GM21528 (cell line): ENCODE data around the gene ACTR6.
A peak's percentile ranks its signal among the peaks of the same experiment; 100 is the strongest.
"Not testable (repeated sequence)": the region's sequence is repeated elsewhere in the genome, so short reads cannot be mapped to it uniquely, and the experiment has no call there.

Source experiments
- ATAC-seq: cut with Tn5 transposase; IDR thresholded peaks from one replicate; pipeline ENCODE4 v1.9.1; 2021; ENCODE audit warnings: mild to moderate bottlenecking, moderate library complexity; ENCODE audit not compliant: unreplicated experiment, low FRiP score

The ACTR6 gene

DNA sequence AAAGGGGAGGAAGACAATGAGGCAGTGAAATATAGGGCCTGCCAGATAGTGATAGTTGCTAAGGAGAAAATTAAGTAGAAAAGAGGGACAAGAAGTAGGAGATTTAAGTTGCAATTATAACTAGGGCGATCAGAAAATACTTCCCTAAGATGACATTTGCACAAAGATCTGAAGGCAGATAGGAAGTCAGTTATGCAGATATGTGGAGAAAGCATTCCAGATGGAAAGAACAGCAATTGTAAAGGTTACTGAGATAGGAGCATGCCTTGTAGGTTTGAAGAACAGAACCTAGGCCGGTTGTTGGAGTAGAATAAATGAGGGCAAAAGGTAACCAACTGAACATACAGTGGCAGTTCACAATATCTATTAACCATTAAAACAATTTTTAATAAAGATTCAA lies 21.4 kb upstream of the ACTR6 start:
- ATAC-seq = no peak

DNA sequence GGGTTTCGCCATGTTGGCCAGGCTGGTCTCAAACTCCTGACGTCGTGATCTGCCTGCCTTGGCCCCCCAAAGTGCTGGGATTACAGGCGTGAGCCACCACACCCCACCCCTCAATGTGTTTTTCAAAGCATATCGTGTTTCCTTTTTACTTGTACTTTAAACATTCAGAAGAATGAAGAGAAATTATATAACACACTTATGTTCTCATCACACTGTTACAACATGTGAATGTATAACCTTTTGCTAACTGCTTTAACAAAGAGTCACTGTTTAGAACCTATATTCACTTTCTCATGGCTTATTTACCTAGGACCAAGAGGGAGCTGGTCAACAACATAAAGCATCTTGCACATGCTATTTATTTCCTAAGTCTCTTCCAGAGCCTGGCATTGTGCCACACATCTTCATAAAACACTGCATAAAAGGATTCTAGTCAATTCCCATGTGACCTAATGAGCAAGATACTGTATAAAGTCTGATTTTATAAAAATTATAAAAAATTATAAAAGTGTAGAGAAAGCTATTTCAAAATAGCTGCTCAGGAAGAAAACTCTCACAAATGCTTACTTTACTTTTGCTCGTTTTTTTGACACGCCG lies 16.0 kb upstream of the ACTR6 start:
- ATAC-seq = no peak

DNA sequence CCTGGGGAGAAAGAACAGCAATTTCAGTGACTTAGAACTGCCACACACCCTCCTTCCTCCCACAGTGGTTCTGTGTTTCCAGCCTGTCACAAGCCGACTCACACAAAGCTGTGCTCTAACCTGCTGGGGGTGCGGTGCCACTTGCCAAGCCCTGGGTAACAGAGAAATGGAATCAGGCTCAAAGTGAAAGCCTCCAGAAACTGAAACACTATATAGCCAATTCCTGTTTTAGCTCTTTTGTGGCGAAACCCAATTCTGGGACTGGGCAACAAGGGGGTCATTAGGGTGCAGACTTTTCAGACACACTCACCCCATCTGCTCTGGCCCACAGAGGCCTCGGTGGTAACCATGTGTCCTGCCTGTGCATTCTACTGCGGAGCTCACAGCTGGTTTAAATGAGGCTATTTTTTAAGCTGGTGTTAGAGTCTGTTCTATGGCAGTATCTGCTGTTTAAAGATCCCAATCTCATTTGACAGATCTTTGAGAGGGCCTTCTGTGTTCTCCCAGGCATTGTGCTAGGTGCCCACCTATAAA lies 15.2 kb upstream of the ACTR6 start:
- ATAC-seq = peak; percentile 60

DNA sequence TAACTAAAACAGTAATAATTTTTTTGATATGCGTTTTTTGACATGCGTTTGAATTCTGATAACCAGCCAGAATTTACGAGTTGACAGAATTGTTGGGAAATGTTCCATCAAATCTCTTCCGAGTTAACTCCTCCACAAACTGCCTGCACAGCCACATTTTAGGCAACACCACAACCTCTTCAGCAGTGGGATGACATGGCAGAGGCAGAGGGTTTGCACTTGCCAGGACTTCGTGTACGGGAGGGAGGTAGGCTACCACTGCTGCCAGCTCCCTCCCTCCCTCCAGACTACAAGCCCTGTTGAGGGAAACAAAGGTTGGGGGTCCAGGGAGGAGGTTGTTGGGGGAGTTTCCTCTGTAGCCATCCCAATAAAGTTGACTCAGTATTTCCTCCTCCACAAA lies 14.5 kb upstream of the ACTR6 start:
- no peak for ATAC-seq

DNA sequence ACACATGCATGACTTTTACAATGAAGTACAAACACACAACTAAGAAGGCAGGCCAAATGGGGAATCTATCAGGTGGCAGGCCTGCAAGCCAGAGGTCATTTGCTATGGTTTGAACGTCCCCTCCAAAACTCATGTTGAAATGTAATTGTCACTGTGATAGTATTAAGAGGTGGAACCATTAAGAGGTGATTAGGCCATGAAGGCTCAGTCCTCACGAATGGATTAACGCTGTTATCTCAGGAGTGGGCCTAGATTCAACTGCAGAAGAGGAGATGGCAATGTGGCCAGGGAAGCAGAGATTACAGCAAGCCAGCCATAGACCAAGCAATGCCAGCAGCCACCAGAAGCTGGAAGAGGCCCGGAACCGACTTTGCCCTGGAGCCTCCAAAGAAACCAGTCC lies 13.5 kb upstream of the ACTR6 start:
- ATAC-seq = no peak

DNA sequence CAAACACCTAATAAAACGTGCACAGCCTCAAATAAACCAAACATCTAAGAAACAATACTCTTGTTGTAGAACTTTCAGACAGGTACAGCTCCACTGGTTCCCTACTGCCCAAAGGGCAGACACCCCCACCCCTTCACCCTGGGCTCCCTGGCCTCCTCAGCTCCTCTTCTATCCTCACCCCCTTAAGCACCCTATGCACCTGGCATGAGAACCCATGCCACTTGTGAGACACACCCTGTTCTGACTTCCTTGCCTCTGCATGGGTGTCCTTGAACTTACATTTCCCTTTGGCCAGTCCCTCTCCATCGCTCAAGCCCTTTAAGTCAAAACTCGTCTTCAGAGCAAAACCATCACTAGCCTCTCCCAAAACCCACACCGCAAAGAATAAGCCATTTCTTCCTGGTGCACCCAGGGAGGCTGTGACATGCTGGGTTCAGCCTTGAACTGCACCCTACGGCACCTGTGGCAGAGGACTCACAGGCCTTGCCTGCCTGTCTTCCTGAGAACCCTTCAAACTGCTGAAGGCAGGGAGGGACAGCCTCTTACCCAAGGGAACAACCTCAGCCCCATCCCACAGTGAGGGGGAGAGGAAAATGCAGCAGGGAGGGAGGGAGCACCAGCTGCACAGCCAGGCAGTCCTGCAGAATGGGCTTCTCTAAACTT lies 12.6 kb upstream of the ACTR6 start:
- ATAC-seq = no peak

DNA sequence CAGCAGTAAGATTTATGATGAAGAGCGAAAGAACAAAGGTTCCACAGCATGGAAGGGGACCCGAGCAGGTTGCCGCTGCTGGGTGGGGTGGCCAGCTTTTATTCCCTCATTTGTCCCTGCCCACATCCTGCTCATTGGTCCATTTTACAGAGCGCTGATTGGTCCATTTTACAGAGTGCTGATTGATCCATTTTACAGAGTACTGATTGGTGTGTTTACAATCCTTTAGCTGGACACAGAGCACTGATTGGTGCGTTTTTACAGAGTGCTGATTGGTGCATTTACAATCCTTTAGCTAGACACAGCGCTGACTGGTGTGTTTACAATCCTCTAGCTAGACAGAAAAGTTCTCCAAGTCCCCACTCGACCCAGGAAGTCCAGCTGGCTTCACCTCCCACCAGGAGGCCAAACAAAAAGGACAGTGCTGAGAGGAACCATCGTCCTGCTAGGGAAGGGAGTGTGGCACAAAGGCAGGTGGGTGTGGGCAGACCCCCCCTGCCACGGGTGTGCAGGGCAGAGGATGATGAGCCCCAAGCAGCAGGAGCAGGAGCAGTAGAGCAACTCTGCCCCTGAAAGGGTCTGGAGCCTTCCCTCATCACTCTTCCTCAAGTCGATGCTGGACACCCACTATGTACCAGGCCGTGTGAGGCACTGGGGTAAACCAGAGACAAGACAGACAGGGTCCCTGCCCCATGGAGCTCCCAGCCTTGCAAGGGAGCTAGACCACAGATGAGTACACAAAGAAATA lies 11.6 kb upstream of the ACTR6 start:
- not testable (repeated sequence) for ATAC-seq

DNA sequence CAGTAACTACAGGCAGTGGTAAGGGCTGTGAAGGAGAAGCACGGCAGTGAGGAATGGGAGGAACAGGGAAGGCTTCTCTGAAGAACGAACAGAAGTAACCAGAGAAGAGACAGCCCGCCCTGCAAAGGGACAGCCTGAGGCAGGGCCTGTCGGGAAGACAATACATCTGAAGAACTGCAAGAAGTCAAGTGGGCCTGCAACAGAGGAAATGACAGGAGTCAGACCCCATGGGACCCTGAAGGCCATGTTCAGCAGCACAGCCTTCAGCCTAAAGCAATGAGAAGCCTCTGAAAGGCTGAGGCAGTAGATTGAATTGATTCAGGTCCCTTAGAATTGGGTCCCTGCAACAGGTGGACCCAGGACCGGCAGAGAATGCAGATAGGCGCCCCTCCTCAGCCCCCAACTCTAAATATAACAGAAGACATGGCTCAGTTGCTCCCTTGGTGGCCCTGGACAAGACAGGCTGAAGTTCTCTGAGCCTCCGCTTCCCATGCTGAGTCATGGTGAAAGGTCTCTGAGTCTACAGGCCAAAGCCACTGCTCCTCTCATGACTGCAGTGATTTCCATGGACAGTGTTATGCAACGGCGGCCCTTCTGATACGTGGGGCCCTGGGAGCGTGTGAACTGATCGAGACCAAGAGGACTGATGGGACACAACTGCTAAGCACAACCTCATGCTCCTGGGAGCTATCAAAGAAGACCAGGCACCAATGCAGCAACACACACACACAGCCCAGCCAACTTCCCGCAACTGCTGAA lies 10.8 kb upstream of the ACTR6 start:
- no peak for ATAC-seq

DNA sequence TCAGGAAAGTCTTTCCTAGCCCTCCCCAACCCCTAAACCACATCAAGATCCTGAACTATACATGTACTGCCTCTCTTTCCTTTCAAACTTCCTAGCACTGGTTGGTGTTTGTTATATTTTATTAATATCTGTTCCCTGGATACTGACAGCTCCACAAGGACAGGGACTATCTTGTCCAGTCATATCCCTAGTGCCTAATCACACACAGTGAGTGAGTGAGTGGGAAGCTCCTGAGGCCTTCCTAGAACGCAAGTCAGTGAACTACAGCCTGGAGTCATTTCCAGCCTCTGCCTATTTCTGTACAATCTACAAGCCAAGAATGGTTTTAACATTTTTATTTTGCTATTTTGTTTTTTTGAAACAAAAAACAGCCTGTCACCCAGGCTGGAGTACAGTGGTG lies 7.5 kb upstream of the ACTR6 start:
- no peak for ATAC-seq

DNA sequence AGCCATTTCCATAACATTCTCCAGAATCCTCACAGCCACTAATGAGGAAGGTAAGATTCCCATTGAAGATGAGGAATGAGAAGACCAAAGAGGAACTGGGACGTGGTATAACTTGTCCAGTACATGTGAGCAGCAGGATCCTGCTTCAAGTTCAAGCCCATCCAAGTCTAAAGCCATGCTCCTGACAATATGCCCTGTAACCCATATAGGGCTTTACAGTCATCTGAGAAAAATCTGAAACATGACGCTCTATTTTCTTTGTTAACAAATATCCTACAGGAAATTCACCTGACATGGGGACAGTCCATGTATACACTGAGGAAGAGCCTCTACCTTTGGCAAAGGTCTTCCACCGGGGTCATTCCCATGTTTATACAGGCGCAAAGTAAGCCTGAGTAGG lies 3.1 kb upstream of the ACTR6 start:
- ATAC-seq = no peak

DNA sequence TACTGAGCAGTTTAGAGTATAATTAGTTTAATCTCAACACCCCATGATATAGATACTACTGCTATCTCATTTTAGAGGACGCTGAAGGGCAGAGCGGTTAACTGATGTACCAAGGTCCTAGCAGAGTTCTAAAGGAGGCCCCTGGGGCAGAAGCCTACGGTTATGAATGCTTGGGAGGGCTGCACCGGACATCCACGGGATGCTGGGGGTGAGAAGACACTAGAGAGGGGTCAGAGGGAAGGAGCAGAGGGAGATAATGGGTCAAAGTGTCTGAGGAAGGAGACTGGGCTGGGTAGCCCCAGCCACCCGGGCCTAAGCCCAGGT lies 1.6 kb upstream of the ACTR6 start:
- ATAC-seq = no peak

DNA sequence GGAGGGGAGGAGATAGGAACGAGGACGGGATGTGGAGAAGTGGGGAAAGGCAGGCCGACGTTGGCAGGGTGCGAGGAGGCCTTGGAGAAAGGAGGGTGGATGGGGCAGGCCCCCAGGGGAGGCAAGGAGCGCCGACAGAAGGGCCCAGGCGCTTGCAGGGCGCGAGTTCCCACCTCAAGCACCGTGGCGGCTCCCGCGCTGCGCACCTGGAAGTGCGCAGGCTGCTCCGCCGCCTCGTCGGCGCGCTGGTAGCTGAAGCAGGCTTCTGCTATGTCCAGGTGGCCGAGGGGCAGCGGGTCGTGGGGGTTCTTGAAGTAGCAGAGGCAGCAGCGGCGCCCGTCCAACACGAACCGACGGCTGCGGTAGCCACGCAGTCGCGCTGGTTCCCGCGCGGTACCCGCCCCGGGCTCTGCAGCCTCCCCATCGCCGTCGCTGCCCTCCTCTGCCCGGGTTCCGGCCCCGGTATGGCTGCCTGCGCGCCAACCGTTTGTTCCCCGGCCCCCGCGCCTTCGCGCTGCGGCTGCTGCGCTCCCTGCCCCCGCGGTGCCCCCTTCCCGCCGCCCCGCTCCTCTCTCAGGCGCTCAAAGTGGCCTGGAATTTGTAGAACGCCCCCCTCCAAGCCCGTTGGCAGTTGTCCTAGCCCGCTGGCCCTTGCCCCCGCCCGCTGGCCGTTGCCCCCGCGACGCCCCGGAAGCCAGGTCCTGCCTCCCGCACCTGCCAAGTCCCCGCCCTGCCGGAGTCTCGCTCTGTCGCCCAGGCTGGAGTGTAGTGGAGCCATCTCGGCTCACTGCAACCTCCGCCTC lies 1.1 kb upstream of the ACTR6 start:
- ATAC-seq = peak; percentile 80

DNA sequence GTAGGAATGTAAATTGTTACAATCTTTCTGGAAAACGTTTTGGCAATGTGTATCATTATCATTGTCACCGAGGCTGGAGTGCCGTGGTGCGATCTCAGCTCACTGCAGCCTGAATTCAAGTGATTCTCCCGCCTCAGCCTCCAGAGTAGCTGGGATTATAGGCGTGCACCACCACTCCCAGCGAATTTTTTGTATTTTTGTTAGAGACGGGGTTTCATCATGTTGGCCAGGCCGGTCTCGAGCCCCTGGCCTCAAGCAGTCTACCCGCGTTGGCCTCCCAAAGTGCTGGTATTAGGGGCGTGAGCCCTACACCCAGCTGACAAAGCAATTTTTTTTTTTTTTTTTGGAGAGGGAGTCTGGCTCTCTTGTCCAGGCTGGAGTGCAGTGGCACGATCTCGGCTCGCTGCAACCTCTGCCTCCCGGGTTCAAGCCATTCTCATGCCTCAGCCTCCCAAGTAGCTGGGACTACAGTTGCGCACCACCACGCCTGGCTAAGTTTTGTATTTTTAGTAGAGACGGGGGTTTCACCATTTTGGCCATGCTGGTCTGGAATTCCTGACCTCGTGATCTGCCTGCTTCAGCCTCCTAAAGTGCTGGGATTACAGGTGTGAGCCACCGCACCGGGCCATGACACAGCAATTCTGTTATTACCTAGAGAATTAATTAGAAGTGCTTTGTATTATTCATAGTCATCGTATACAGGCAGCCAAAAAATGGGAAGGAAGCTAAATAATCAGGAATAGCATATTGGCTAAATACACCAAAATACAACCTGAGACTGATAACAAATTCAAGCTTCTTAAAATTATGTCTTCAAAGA lies 1.2 kb downstream of the ACTR6 start:
- no peak for ATAC-seq

DNA sequence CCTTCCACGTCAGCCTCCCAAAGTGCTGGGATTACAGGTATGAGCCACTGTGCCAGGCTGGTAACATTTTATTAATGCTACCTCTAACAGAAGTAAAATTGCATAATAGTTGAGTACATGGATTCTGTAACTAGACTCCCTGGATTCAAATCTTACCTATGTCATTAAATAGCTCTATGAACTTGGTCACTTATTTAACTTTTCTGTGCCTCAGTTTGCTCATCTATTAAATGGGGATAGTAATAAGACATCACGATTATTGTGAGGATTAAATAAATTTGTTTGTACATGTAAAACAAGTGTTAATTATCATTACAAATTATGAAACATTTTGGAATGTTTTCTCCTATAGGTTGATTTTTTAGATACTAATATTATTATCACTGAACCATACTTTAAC lies 6.7 kb downstream of the ACTR6 start:
- ATAC-seq = no peak

DNA sequence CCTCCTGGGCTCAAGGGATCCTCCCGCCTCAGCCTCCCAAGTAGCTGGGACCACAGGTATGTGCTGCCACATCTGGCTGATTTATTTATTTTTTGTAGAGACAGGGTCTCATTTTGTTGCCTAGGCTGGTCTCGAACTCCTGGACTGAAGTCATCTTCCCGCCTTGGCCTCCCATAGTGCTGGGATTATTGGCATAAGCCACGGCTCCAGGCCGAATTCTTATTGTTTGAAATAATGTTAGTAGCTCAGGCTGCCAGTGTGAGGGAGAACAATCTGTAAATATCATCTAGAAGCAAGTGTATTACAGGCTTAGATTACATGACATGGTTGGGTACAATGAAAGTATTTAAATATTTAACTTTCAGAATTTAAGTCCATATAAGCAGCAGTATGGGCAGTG lies 8.2 kb downstream of the ACTR6 start:
- no peak for ATAC-seq

DNA sequence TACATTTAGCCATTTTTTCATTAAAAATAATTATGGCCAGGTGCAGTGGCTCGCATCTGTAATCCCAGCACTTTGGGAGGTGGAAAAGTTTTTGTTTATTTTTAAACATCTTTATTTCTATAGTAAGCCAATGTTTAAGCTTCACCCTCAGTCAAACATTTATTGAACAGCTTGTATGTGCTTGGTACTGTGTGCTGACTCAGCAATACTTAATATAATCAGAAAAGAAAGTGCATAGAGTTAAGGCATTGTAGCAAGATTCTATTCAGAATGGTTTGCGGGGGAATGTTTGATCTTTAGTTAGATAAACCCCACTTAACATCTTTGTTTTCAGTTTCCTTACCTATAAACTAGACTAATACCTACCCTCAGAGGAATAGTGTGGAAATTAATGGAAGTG lies 11.1 kb downstream of the ACTR6 start:
- no peak for ATAC-seq

DNA sequence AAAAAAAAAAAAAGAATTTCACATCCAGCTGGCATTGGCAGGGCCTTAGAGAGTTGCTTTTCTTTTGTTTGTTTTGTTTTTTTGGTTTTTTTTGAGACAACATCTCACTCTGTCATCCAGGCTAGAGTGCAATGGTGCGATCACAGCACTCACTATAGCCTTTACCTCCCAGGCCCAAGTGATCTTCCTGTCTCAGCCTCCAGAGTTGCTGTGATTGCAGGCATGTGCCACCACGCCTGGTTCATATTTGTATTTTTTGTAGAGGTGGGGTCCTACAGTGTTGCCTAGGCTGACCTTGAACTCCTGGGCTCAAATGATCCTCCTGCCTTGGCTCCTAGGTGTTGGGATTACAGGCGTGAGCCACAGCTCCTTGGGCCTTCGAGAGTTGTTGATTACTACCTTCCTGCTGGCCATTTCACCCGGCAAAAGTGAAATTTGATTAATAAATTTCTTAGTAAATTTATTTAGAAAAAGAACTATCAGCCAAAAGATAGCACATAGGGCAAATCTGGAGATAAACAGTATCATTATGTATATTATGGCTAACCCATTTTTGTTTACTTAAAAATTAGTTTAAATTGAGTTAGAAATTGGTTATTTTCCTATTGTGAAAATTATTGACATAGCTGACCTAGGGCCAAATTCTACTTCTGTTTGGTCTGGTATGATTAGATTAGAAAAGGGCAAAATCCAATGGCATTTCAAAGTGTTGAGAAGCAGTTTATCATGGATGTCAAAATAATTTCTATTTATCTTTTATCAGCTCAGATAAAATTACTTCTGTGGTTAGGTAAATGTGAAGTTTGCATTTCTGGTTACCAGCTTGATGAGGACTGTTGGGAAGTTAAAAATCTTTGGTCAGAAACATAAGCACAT lies 12.6 kb downstream of the ACTR6 start:
- no peak for ATAC-seq

DNA sequence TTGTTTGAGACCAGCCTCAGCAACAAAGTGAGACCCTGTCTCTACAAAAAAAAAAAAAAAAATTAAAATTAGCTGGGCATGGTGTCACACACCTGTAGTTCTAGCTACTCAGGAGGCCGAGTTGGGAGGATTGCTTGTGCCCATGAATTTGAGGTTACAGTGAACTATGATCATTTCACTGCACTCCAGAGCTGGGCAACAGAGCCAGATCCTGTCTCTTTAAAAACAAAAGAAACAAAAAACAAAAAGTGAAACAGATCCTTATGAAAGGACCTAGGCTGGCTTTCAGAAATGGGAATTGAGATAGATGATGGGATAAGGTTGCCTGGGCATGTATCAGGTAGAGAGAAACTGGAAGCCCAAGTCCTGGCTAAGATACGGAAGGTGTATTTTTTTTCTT lies 13.9 kb downstream of the ACTR6 start:
- no peak for ATAC-seq

DNA sequence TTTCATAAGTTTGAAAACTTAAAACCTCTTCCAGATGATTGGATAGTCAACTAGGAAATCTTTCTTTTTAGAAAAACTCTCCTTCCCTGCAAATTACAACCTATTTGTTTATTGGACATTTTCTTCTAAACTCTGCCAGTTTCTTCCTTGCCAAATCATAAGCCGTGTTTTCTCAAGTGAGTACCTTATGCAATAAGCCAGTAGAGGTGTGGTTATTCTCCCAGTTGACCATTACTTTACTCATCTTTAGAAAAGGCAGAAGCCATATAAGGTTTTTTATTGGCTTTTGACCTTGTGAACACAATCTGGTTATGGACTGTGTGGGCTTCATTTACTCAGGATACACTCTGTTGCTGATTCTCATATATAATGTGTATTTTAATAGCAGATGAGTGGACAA lies 14.6 kb downstream of the ACTR6 start:
- no peak for ATAC-seq
